H1 (cell line): ENCODE results near the gene FBXL17. TPM values are rescaled to one million over a fixed set of nuclear protein-coding genes. Genes with fewer than 3 reads are reported as not detected.

Experiments
- CTCF ChIA-PET: fragments of 300-600 bp; sonication (Branson Sonifier 250); formaldehyde crosslinking; loops from one replicate; lab custom pipeline; 2021; ENCODE audit not compliant: partially characterized antibody; lab: Charles Lee
- POLR2A ChIA-PET: fragments of 300-600 bp; sonication (Branson Sonifier 250); formaldehyde crosslinking; loops from one replicate; lab custom pipeline; 2021; ENCODE audit warnings: inconsistent platforms; ENCODE audit not compliant: partially characterized antibody; lab: Charles Lee
- DNase-seq, 2 experiments: peaks; one replicate each; pipeline versions ENCODE4 v3.0.0 to v3.0.0-alpha.2; 2010 to 2022; ENCODE audit warnings: low spot score in 2 of 2, low read depth in 1 of 2, mixed read lengths in 1 of 2
- FAIRE-seq: peaks from 2 replicates; lab custom pipeline; 2011; peaks lifted over from hg19 to GRCh38; lab: Jason Lieb, UNC
- H2AFZ ChIP-seq: 2 replicates; pipeline ENCODE4 v1.8.1; 2012; ENCODE audit warnings: low read length, inconsistent platforms
- H2AK5ac ChIP-seq: 2 replicates; pipeline ENCODE4 v1.6.1; 2013; ENCODE audit warnings: low read depth, low read length
- H2BK120ac ChIP-seq: replicated peaks from 2 replicates; pipeline ENCODE3; 2013; ENCODE audit warnings: low read depth, low read length, inconsistent platforms
- H2BK12ac ChIP-seq: 2 replicates; pipeline ENCODE4 v1.6.1; 2013; ENCODE audit warnings: low read depth, low read length
- H2BK15ac ChIP-seq: 2 replicates; pipeline ENCODE4 v1.6.1; 2013; ENCODE audit warnings: low read length
- H2BK20ac ChIP-seq: 2 replicates; pipeline ENCODE4 v1.6.1; 2013; ENCODE audit warnings: low read length
- H2BK5ac ChIP-seq: 2 replicates; pipeline ENCODE4 v1.6.1; 2013; ENCODE audit warnings: low read depth, low read length
- H3K14ac ChIP-seq: 2 replicates; pipeline ENCODE4 v1.6.1; 2013; ENCODE audit warnings: inconsistent platforms; ENCODE audit not compliant: insufficient read length
- H3K18ac ChIP-seq: 2 replicates; pipeline ENCODE4 v1.6.1; 2013; ENCODE audit warnings: low read length; ENCODE audit errors: extremely low read depth
- H3K23ac ChIP-seq: 2 replicates; pipeline ENCODE4 v1.6.1; 2013; ENCODE audit warnings: inconsistent platforms; ENCODE audit not compliant: insufficient read length
- H3K23me2 ChIP-seq: 2 replicates; pipeline ENCODE4 v1.6.1; 2013; ENCODE audit warnings: low read depth, low read length
- H3K27ac ChIP-seq: 2 replicates; pipeline ENCODE4 v1.6.1; 2011; ENCODE audit warnings: low read depth, low read length, inconsistent platforms
- H3K27me3 ChIP-seq, 4 experiments: replicated peaks in 1 of 4; 1 replicate in 1 of 4; 2 replicates in 3 of 4; pipeline versions ENCODE4 v1.6.1 to v1.8.1; 2011 to 2013; ENCODE audit warnings: low read length in 3 of 4, mild to moderate bottlenecking in 3 of 4, inconsistent platforms in 2 of 4, mixed read lengths in 2 of 4, moderate library complexity in 1 of 4; ENCODE audit not compliant: control insufficient read depth in 3 of 4, insufficient read depth in 3 of 4; ENCODE audit errors: extremely low read depth in 1 of 4
- H3K36me3 ChIP-seq, 4 experiments: 2 replicates each; pipeline versions ENCODE4 v1.6.1 to v1.8.1; 2011 to 2013; ENCODE audit warnings: mild to moderate bottlenecking in 4 of 4, low read length in 3 of 4, moderate library complexity in 2 of 4, control low read depth in 1 of 4, inconsistent platforms in 1 of 4; ENCODE audit not compliant: insufficient read depth in 4 of 4, control insufficient read depth in 2 of 4
- H3K4ac ChIP-seq: replicated peaks from 2 replicates; pipeline ENCODE3; 2013; ENCODE audit warnings: low read length, low read depth, mixed read lengths, inconsistent platforms; ENCODE audit not compliant: insufficient read length
- H3K4me1 ChIP-seq, 4 experiments: replicated peaks in 1 of 4; 1 replicate in 1 of 4; 2 replicates in 3 of 4; pipeline versions ENCODE4 v1.6.1 to v1.8.1; 2011 to 2013; ENCODE audit warnings: low read length in 3 of 4, inconsistent platforms in 2 of 4, mixed read lengths in 1 of 4; ENCODE audit not compliant: insufficient read depth in 4 of 4, control insufficient read depth in 3 of 4
- H3K4me2 ChIP-seq, 2 experiments: 2 replicates each; pipeline versions ENCODE4 v1.6.1 to v1.8.1; 2011 to 2013; ENCODE audit warnings: low read depth in 2 of 2, low read length in 2 of 2, control low read depth in 1 of 2, inconsistent platforms in 1 of 2, mild to moderate bottlenecking in 1 of 2; ENCODE audit not compliant: insufficient read depth in 1 of 2
- H3K4me3 ChIP-seq, 4 experiments: fragments of 200-600, 300-600 bp in 1 of 4; sonication (generic), shearing (Covaris generic), sonication (Bioruptor Twin) in 1 of 4; 2 replicates each; pipeline versions ENCODE4 v1.5.1 to v1.8.1; 2011 to 2016; ENCODE audit warnings: low read length in 4 of 4, low read depth in 3 of 4, control low read depth in 2 of 4, inconsistent platforms in 2 of 4, mild to moderate bottlenecking in 2 of 4, mixed read lengths in 1 of 4, moderate library complexity in 1 of 4; ENCODE audit not compliant: insufficient read depth in 2 of 4; ENCODE audit errors: extremely low read depth in 1 of 4
- H3K56ac ChIP-seq: replicated peaks from 2 replicates; pipeline ENCODE3; 2013; ENCODE audit warnings: low read depth, mild to moderate bottlenecking, mixed read lengths, low read length, inconsistent platforms; ENCODE audit not compliant: insufficient read length
- H3K79me1 ChIP-seq: 2 replicates; pipeline ENCODE4 v1.6.1; 2013; ENCODE audit warnings: low read depth, low read length, control low read depth
- H3K79me2 ChIP-seq, 2 experiments: 2 replicates each; pipeline versions ENCODE4 v1.6.1 to v1.8.1; 2012 to 2013; ENCODE audit warnings: low read length in 2 of 2, mild to moderate bottlenecking in 2 of 2, inconsistent platforms in 1 of 2; ENCODE audit not compliant: insufficient read depth in 2 of 2, control insufficient read depth in 1 of 2
- H3K9ac ChIP-seq, 4 experiments: replicated peaks in 1 of 4; 1 replicate in 1 of 4; 2 replicates in 3 of 4; pipeline versions ENCODE4 v1.6.1 to v1.8.1; 2011 to 2013; ENCODE audit warnings: low read depth in 3 of 4, low read length in 3 of 4, control low read depth in 2 of 4, mild to moderate bottlenecking in 2 of 4, moderate library complexity in 2 of 4, inconsistent platforms in 1 of 4; ENCODE audit errors: extremely low read depth in 1 of 4
- H3K9me3 ChIP-seq, 2 experiments: 2 replicates each; pipeline versions ENCODE4 v1.6.1 to v1.8.1; 2012 to 2013; ENCODE audit warnings: mild to moderate bottlenecking in 2 of 2, moderate library complexity in 2 of 2, control low read depth in 1 of 2, inconsistent platforms in 1 of 2, low read depth in 1 of 2, low read length in 1 of 2, mixed read lengths in 1 of 2; ENCODE audit not compliant: insufficient read depth in 2 of 2
- H4K20me1 ChIP-seq, 2 experiments: replicated peaks in 1 of 2; 2 replicates each; pipeline versions ENCODE3 to v1.8.1; 2011 to 2013; ENCODE audit warnings: inconsistent platforms in 2 of 2, low read length in 2 of 2, mild to moderate bottlenecking in 1 of 2; ENCODE audit not compliant: insufficient read depth in 2 of 2, control insufficient read depth in 1 of 2
- H4K5ac ChIP-seq: 2 replicates; pipeline ENCODE4 v1.6.1; 2013; ENCODE audit warnings: low read length, low read depth, mixed read lengths, inconsistent platforms; ENCODE audit not compliant: insufficient read length
- H4K8ac ChIP-seq: 2 replicates; pipeline ENCODE4 v1.8.0; 2013; ENCODE audit warnings: mild to moderate bottlenecking, moderate library complexity, low read length, inconsistent platforms; ENCODE audit not compliant: insufficient read depth; ENCODE audit errors: extremely low read depth
- H4K91ac ChIP-seq: replicated peaks from 2 replicates; pipeline ENCODE3; 2013; ENCODE audit warnings: low read length, mixed read lengths, inconsistent platforms; ENCODE audit not compliant: insufficient read length
- CBX8 ChIP-seq: fragments of 300-800, 300-1000 bp; sonication (generic); IDR thresholded peaks from 2 replicates; pipeline ENCODE4 v1.7.1; 2016; ENCODE audit warnings: low read depth, low read length, borderline replicate concordance
- EGR1 ChIP-seq: IDR thresholded peaks from 2 replicates; pipeline ENCODE4 v1.6.1; 2011; ENCODE audit warnings: low read depth, low read length, borderline replicate concordance
- EP300 ChIP-seq, 2 experiments: IDR thresholded peaks; 1 replicate in 1 of 2; 2 replicates in 1 of 2; pipeline ENCODE4 v1.6.1; 2011 to 2012; ENCODE audit warnings: low read depth in 2 of 2, low read length in 2 of 2, mild to moderate bottlenecking in 2 of 2, borderline replicate concordance in 1 of 2, inconsistent platforms in 1 of 2, moderate library complexity in 1 of 2
- JUND ChIP-seq: IDR thresholded peaks from 2 replicates; pipeline ENCODE4 v1.6.1; 2011; ENCODE audit warnings: mild to moderate bottlenecking, improper control_type of control experiment, low read length
- RNF2 ChIP-seq: fragments of 200-900, 300-1000 bp; sonication (generic); IDR thresholded peaks from 2 replicates; pipeline ENCODE4 v1.7.1; 2016; ENCODE audit warnings: borderline replicate concordance, low read depth, mild to moderate bottlenecking, antibody characterized with exemption, low read length; ENCODE audit not compliant: poor library complexity, severe bottlenecking; ENCODE audit errors: missing control alignments
- WGBS, 2 experiments: shearing (Covaris generic) in 1 of 2; methylation state at CpG; one replicate each; pipeline versions ENCODE4 v1.1.6 to v1.1.7; 2013 to 2015; ENCODE audit warnings: low lambda C conversion rate in 2 of 2, mixed read lengths in 2 of 2, inconsistent platforms in 1 of 2, low coverage in 1 of 2, missing lambda C conversion rate in 1 of 2; ENCODE audit not compliant: insufficient replicate concordance in 2 of 2, insufficient coverage in 1 of 2, insufficient read length in 1 of 2; ENCODE audit errors: extremely low coverage in 1 of 2, missing lambda C conversion rate in 1 of 2; 5-methylcytosine and 5-hydroxymethylcytosine counted together
- polyA plus RNA-seq, 7 experiments: library from polyadenylated mRNA; depleted of rRNA in 3 of 7; stranded (reverse) in 5 of 7; unstranded in 2 of 7; fragments of >200 nt in 5 of 7; fragments of 200-250 nt in 2 of 7; gene quantifications; 1 replicate in 5 of 7; 2 replicates in 1 of 7; 4 replicates in 1 of 7; pipeline versions ENCODE4 v1.2.1 to v1.2.3, GENCODE V29; 2011 to 2013; ENCODE audit warnings: missing spikeins in 2 of 7, mixed read lengths in 2 of 7
- total RNA-seq: library from RNA; stranded (reverse); fragmentation: NEBNext Ultra II Directional; extraction: Animal tissue kit (Norgen Biotek cat#: 25700); gene quantifications from 2 replicates; pipeline ENCODE4 v1.2.1, GENCODE V29; 2021

The FBXL17 gene
- total and polyA plus RNA-seq, 2 of the 8 experiments (the other 6 are each of a cell fraction or from before 2014, with no cell fraction given), result 0.35 to 4.3 TPM

DNA sequence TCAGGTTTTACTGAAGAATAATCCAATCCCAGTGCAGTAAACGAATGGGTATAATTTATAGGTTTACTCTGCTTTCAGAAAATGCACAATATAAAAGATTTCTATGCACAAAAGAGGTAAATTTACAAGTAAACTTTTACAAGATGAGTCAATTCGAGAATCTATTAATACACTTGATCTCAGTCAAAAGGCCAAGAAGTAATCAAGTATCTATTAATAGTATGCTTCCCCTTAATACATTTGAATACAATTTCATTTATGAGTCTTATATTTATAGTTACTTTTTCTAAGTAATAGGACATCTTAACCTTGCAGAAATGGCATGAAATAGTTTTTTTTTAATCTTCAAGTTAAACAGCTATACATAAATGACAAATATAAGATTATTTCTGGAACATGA is 355.9 kb downstream of the FBXL17 start:
- 75% methylated on average over 2 of the region's 2 CpGs; no CpG with 5 or more reads in 1 of the 2 experiments for WGBS, 2 experiments
- Histone ChIP-seq H3K18ac (no peak overlapping the region), H2BK15ac (no peak overlapping the region), H3K23me2 (no peaks in the 10 kb centered on the region), H2BK12ac (no peak overlapping the region), H2AFZ (no peak overlapping the region), H3K14ac (no peak overlapping the region), H3K27me3 (no peaks in the 10 kb centered on the region), H3K9me3 (no peaks in the 10 kb centered on the region), H3K4me1 (no peaks in the 10 kb centered on the region), H3K79me2 (no peaks in the 10 kb centered on the region), H4K20me1 (no peaks in the 10 kb centered on the region), H4K91ac (no peak overlapping the region), H3K4ac (no peak overlapping the region), H2AK5ac (no peak overlapping the region), H3K9ac (no peak overlapping the region), H3K79me1 (no peaks in the 10 kb centered on the region), H3K4me3 (no peak overlapping the region), H2BK120ac (no peak overlapping the region), H4K8ac (no peak overlapping the region), H3K56ac (no peak overlapping the region), H3K36me3 (no peaks in the 10 kb centered on the region), H3K27ac (no peak overlapping the region), H3K23ac (no peak overlapping the region), H2BK5ac (no peak overlapping the region), H2BK20ac (no peak overlapping the region), H4K5ac (no peak overlapping the region), H3K4me2 (no peak overlapping the region)
- CTCF ChIA-PET, result interaction anchor here (0.7 kb wide), 1 partner anchor 13 kb away, joined by 3 read pairs; no protein-coding TSS in a partner anchor
- POLR2A ChIA-PET, result no interaction called here
- DNase-seq (no peak), FAIRE-seq (no peak)
- no peak for TF ChIP-seq RNF2
- no peak for TF ChIP-seq EGR1
- no peak for TF ChIP-seq EP300 (IDR thresholded peaks at IDR 0.05; ENCODE audit: borderline replicate concordance in 1 of 2, low read depth in 2 of 2, low read length in 2 of 2)
- TF ChIP-seq JUND, result no peak
- TF ChIP-seq CBX8, result no peak
